Measurements from ENCODE around the gene PLAC1.

The PLAC1 gene

GRCh38 chrX:134588806-134589205, 69.5 kb downstream of the PLAC1 start:
- no peak for DNase-seq

DNA sequence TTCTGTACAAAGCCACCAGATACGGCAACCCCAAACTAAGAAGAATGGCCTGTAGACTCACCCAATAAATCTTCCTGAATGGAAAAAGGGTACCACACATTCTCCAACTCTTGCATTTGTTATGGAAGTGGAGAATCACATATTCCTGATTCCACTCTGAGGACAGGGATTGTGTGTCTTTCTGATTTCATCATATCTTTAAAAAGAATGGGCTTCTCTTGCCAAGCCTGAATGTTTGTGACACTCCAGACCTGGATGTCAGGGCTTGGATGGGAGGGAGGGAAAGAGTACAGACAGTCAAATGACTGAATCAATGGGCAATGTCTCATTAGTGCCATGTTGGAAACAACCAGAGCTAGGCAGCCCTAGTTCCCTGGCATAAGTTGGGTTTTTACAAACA, 77.4 kb downstream of the PLAC1 start:
- DNase-seq = no peak

GRCh38 chrX:134573683-134574035, 84.6 kb downstream of the PLAC1 start:
- DNase-seq = no peak

GRCh38 chrX:134572816-134573682, 85.2 kb downstream of the PLAC1 start:
- DNase-seq = no peak

DNA sequence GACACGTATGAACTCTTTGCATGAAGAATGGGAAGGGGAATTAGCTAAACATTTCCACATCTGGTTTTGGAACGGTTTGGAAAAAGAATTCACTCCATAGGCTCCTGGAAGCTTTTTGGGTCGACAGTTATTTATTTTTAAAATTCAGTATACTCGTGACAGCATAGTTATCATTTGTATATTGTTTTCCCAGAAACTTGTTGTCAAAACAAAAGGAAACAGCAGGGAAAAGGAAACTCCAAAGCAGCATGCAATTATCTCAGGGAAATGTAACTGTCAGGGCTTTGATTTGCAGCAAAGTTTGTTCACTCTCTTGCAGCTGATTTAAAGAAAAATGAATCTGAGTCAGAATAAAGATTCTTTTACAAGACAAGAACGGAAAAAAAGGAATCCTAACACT, 86.5 kb downstream of the PLAC1 start:
- no peak for DNase-seq

- DNase-seq = no peak
These were observed 87.4 kb downstream of the PLAC1 start for GRCh38 chrX:134570899-134571298.

- no peak for DNase-seq
These were observed 87.8 kb downstream of the PLAC1 start for GRCh38 chrX:134570509-134570846.

- DNase-seq = no peak
These were observed 89.0 kb downstream of the PLAC1 start for GRCh38 chrX:134569306-134569705.

- DNase-seq = no peak
These were observed 89.8 kb downstream of the PLAC1 start for GRCh38 chrX:134568285-134569016.

DNA sequence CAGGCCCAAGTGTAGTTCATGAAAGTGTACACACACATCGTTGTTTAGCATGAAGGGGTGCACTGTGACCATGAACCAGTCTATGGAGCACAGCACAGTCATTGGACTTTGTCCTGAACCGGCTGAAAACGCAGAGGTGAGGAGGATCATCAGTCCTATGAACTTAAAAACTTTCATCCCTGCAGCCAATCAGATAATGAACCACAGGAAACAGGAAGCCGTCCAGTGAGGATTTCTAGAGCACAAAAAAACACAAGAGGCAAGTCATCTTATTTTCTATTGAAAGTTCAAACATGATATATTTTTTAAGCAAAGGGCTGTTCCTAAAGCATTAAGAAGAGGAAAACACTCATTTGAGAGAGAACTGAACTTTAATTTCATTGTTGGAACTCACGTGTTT, 91.8 kb downstream of the PLAC1 start:
- DNase-seq = no peak

- DNase-seq = no peak
These were observed 96.3 kb downstream of the PLAC1 start for GRCh38 chrX:134562002-134562401.

- DNase-seq = no peak
These were observed 100.1 kb downstream of the PLAC1 start for GRCh38 chrX:134558133-134558532.

DNA sequence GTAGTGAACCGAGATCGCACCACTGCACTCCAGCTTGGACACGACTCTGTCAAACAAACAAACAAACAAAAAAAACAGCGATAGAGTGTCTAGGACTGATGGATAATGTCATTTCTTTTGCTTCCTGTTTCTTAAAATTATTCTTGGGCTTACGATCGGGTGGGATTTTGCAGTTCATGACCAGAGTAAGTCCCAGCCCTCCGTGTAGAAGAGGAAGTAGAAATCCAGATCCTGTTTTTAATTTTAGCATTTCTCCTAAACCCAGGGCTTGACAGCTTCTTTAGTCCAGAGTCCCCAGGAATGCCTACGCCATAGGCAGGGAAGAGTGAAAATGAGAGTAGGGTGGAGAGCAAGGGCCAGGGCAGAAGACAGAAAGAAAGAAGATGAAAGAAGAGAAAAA, 104.0 kb downstream of the PLAC1 start:
- DNase-seq = no peak

DNA sequence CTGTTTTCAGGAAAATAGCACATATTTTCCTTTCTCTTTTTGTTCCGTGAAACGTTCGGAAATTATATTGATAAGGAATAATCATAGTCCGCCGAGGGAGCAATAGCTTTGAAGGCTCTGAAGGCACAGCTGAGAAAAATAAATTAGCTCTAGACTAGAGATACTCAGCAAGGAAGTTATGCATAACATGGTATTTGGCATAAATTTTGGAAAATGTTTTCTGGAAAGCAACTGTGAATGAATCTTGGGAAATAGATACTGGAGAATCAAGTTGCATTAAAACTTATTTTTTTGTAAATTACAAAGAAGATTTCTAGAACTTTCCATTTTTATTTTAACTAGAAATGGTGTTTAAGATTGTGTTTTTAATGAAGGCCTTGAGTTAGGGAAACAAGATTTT, 105.9 kb downstream of the PLAC1 start:
- DNase-seq = no peak

DNA sequence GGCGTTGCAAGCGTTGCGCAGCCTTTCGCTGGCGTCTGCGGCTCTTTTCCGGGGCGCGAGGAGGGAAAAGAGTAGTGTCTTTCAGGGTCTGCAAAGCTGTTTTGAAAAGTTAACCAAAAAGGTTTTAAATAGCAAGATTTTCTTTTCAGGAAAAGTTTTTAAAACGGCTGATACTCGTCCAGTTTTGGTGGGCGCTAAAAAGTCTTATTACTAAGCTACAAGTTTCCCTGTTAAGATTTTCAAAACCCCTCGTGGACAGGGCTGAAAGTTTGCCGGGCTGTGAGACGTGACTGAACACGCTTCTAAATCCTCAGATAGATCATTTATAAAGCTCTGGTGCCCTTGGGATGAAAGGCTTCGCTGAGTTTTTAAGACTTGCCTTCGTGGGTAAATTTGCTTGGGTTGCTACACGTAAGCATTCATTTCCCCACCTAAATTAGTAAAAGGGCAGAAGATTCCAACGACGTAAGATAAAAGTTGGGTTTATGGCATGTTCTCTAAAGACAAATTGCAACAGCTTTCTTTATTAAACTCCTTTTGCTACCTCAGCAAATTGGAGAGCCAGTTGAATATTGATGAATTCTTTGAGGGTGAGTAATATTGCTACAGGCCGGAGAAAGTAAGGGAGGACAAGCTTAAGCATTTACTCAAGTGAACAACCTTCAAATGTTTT, 106.8 kb downstream of the PLAC1 start:
- DNase-seq = no peak

DNA sequence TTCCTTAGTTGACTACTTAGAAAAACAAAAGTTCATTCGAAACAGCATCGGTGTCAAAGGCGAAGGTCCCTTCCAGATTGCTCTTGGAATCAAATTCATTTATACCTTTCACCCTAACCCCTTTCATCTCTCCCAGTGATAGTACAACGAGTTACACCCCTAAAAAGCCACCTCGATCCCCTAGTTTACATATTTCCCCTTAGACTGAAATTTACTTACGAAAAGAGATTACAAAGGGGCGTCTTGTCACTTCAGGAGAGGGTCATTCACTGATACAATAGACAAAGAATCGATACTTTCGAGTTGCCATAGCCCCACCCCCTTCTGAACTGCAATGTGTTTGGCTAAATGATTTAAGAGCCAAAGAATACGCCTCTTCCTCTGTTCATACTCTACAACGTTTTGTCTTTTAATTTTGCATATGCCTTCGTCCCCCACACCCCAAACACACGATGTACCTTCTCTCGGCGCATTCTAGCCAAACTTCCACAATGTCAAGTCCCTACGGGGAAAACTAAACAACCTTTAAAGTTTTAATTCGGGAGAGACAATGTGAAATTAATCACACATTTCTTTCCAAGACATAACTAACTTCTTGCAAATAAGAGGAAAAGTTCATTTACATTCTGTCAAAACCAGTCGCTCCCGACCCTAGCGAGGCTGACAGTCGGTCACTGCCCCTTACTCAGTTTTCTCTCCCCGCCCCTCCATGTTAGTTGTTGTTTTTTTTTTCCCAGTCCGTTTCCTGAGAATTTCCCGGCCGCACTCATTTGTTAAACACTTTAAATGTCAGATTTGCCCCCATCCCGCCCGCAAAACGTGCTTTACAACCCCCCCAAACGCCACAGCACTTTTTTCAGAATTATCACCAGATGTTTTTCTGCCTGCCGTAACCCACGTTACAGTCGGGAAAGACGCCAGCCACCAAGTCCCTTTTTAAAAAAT, 109.7 kb downstream of the PLAC1 start:
- DNase-seq = no peak

DNA sequence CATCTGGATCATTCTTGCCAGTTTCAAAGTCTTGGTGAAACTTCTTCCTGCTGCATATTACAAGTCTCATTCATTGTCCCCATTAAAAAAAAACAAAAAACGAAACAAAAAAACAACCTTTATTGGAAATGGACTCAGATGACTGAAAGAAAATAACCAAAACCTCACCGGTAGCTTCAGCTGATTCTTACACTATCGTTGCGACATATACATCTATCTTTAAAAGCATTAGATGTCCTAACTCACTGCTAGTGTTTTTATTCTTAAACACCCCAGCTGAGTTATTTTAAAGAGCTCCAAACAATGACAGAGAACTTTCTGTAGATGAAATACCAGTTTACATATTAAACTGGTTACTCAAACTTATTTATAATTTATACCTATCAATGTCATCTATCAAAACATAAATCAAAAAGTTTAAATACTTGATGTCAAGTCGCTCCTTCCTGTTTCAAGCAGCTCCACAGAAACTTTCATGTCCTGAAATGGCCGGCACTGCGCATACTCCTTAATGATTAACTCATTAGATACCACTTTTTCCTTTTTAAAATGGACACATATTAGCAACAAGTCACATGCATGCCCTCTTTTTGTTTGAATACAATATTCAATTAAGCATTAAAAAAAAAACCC, 111.1 kb downstream of the PLAC1 start:
- DNase-seq = no peak

- DNase-seq = no peak
These were observed 112.1 kb downstream of the PLAC1 start for GRCh38 chrX:134546187-134546586.

DNA sequence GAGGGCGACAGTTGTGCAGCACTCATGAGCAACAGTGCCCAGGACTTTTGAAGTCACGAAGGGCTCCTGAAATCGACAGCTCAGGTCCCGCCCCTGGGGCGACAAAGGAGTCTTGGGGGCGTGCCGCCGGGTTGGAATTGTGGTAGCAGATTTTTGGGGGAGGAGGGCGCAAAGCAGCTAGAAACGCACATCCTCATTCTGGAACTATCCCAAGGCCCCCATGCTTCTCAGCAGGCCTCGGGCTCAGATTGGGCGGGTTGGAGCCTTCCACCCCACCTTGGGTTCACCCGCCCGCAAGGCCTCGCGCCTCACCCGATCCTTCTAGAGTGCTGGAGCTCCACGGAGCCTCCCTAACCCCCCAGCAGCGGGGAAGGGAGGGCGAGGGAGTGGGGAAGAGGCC, 112.8 kb downstream of the PLAC1 start:
- no peak for DNase-seq

GRCh38 chrX:134544513-134545151, 113.6 kb downstream of the PLAC1 start:
- DNase-seq = peak in 2 of 58 donors; percentile 1 to 2

All from anterior cingulate cortex (tissue), 58 donors.